GM12878 (cell line): ENCODE data around the gene COPS7A. TPM values are rescaled to one million over a fixed set of nuclear protein-coding genes. Genes with fewer than 3 reads are reported as not detected.

Experiments used
- ATAC-seq: fragments of 200-7000 bp; cut with Tn5 transposase; 3 replicates; pipeline ENCODE4 v1.9.1; 2020; ENCODE audit warnings: mild to moderate bottlenecking, moderate library complexity
- BruUV-seq: library from RNA; stranded (reverse); fragments of 400-500 nt; replicated peaks from 2 replicates; lab custom pipeline; 2021; lab: Mats Ljungman, UMichigan
- CTCF ChIA-PET: fragments of 300-600 bp; sonication (Branson Sonifier 250); formaldehyde crosslinking; extraction: SDS; loops from one replicate; lab custom pipeline; 2021; ENCODE audit warnings: inconsistent platforms; lab: Yijun Ruan, JAX
- POLR2A ChIA-PET: fragments of 350-600 bp; formaldehyde crosslinking; extraction: SDS; loops from one replicate; lab custom pipeline; 2021; ENCODE audit warnings: inconsistent platforms; lab: Charles Lee
- RAD21 ChIA-PET: fragments of 300-600 bp; sonication (Branson Sonifier 250); formaldehyde crosslinking; loops from one replicate; lab custom pipeline; 2023; ENCODE audit warnings: antibody characterized with exemption; ENCODE audit not compliant: unreplicated experiment; lab: Charles Lee
- SMC1A ChIA-PET: fragments of 300-600 bp; sonication (Branson Sonifier 250); formaldehyde crosslinking; loops from one replicate; lab custom pipeline; 2023; ENCODE audit not compliant: unreplicated experiment, uncharacterized antibody; lab: Charles Lee
- DNase-seq: peaks from one replicate; pipeline ENCODE4 v3.0.0-alpha.2; 2011; ENCODE audit warnings: low read depth, low spot score
- FAIRE-seq: peaks from 3 replicates; lab custom pipeline; 2011; peaks lifted over from hg19 to GRCh38; lab: Jason Lieb, UNC
- H2AFZ ChIP-seq: 2 replicates; pipeline ENCODE4 v1.6.0; 2011; ENCODE audit warnings: low read depth, low read length, control low read depth; ENCODE audit not compliant: control insufficient read depth
- H3K27ac ChIP-seq: 2 replicates; pipeline ENCODE4 v1.5.1; 2011; ENCODE audit warnings: control low read depth; ENCODE audit not compliant: control insufficient read depth, insufficient read depth
- H3K27me3 ChIP-seq, 2 experiments: replicated peaks in 1 of 2; 2 replicates each; pipeline versions ENCODE4 v1.6.0 to v1.6.1; 2011; ENCODE audit warnings: low read length in 1 of 2; ENCODE audit not compliant: control insufficient read depth in 2 of 2, insufficient read depth in 2 of 2
- H3K36me3 ChIP-seq, 2 experiments: 2 replicates each; pipeline ENCODE4 v1.5.1; 2011; ENCODE audit warnings: low read length in 1 of 2; ENCODE audit not compliant: control insufficient read depth in 2 of 2, insufficient read depth in 2 of 2
- H3K4me1 ChIP-seq: 2 replicates; pipeline ENCODE4 v1.6.1; 2011; ENCODE audit warnings: mild to moderate bottlenecking, low read length, moderate library complexity, mixed read lengths; ENCODE audit not compliant: control insufficient read depth, insufficient read depth
- H3K4me2 ChIP-seq: 2 replicates; pipeline ENCODE4 v1.6.0; 2011; ENCODE audit warnings: control low read depth; ENCODE audit not compliant: control insufficient read depth, insufficient read depth
- H3K4me3 ChIP-seq: fragments of 200-600 bp; sonication (generic); 2 replicates; pipeline ENCODE4 v1.5.1; 2016
- H3K79me2 ChIP-seq: 2 replicates; pipeline ENCODE4 v1.6.0; 2011; ENCODE audit warnings: low read length; ENCODE audit not compliant: control insufficient read depth, insufficient read depth
- H3K9ac ChIP-seq: 2 replicates; pipeline ENCODE4 v1.8.0; 2011; ENCODE audit warnings: low read length, control low read depth, mixed read lengths; ENCODE audit not compliant: control insufficient read depth, insufficient read depth
- H3K9me3 ChIP-seq: replicated peaks from 3 replicates; pipeline ENCODE4 v1.5.1; 2011; ENCODE audit warnings: mild to moderate bottlenecking, low read length; ENCODE audit not compliant: control insufficient read depth, insufficient read depth
- H4K20me1 ChIP-seq: 2 replicates; pipeline ENCODE4 v1.6.0; 2011; ENCODE audit not compliant: control insufficient read depth, insufficient read depth
- CTCF ChIP-seq, 3 experiments: IDR thresholded peaks in 2 of 3; conservative IDR thresholded peaks in 1 of 3; 2 replicates each; pipeline ENCODE4 v1.5.1; 2011; ENCODE audit warnings: low read depth in 3 of 3, low read length in 3 of 3, mild to moderate bottlenecking in 3 of 3, control low read depth in 2 of 3, moderate library complexity in 2 of 3, inconsistent platforms in 1 of 3, mixed read lengths in 1 of 3; ENCODE audit not compliant: control insufficient read depth in 2 of 3, insufficient read depth in 1 of 3; ENCODE audit errors: extremely low read depth in 1 of 3
- NFYB ChIP-seq: IDR thresholded peaks from 2 replicates; pipeline ENCODE4 v1.6.1; 2011; ENCODE audit warnings: low read depth, mild to moderate bottlenecking, low read length, improper control_type of control experiment, moderate library complexity; ENCODE audit not compliant: insufficient read depth
- WGBS: methylation state at CpG from one replicate; pipeline ENCODE4 v1.1.6; 2016; ENCODE audit warnings: low lambda C conversion rate; ENCODE audit not compliant: insufficient replicate concordance, insufficient coverage; ENCODE audit errors: missing lambda C conversion rate; 5-methylcytosine and 5-hydroxymethylcytosine counted together
- in situ Hi-C: fragments of 300-500 bp; cut with MboI; formaldehyde crosslinking; loops from 9 replicates; pipeline ENCODE4 v1.14.3; 2018; ENCODE audit warnings: mixed read lengths
- intact Hi-C: fragments of 100-400 bp; cut with micrococcal nuclease; formaldehyde crosslinking; loops from one replicate; pipeline ENCODE4 v1.14.2; 2022; ENCODE audit not compliant: unreplicated experiment
- polyA plus RNA-seq, 11 experiments: library from polyadenylated mRNA; depleted of rRNA in 4 of 11; unstranded in 6 of 11; stranded (reverse) in 5 of 11; fragments of >200 nt; fragmentation: Nextera tagmentation in 4 of 11; fragmentation: Illumina TruSeq in 1 of 11; extraction: Ambion mirVana in 4 of 11; extraction: Trizol in 1 of 11; gene quantifications; 1 replicate in 1 of 11; 2 replicates in 10 of 11; pipeline versions ENCODE4 v1.2.1 to v1.2.3, GENCODE V29; 2011 to 2016; ENCODE audit warnings: inconsistent platforms in 2 of 11, missing spikeins in 2 of 11, low read depth in 1 of 11
- total RNA-seq, 4 experiments: library from RNA; depleted of rRNA in 3 of 4; stranded (reverse); fragments of >200 nt in 3 of 4; fragmentation: Illumina TruSeq in 1 of 4; extraction: Trizol in 1 of 4; gene quantifications; 2 replicates each; pipeline versions ENCODE4 v1.2.1 to v1.2.3, GENCODE V29; 2013 to 2021

Gene COPS7A
- total and polyA plus RNA-seq, 10 of the 15 experiments (the other 5 are each of a cell fraction or from before 2014, with no cell fraction given): 25.7 to 74.0 (median 51.9) TPM

- Histone ChIP-seq H3K4me1 (no peaks in the 10 kb centered on the region; the same call in 1 of the 2 replicates), H4K20me1 (no peaks in the 10 kb centered on the region), H3K9ac (no peak overlapping the region), H3K4me3 (no peak overlapping the region), H3K27me3 (no peaks in the 10 kb centered on the region), H2AFZ (no peak overlapping the region), H3K36me3 (peaks cover 7 to 11% of the 10 kb centered on the region in 2 experiments; a peak in 3 of 4 replicates), H3K79me2 (peaks cover 3% of the 10 kb centered on the region; the same call in 1 of the 2 replicates), H3K4me2 (no peak overlapping the region), H3K27ac (no peak overlapping the region), H3K9me3 (no peaks in the 10 kb centered on the region)
- ATAC-seq: no peak
- TF ChIP-seq CTCF (IDR thresholded peaks at IDR 0.05 in 2 of 3, conservative IDR thresholded peaks at IDR 0.05 in 1 of 3; ENCODE audit: control insufficient read depth in 2 of 3, extremely low read depth in 1 of 3, insufficient read depth in 1 of 3, low read depth in 3 of 3, low read length in 3 of 3): 0 out of 6 replicates have a peak, but pooled peaks of 1 of the 3 experiments have one; percentile 2
- TF ChIP-seq NFYB: no peak
- 38% methylated on average over 8 of the region's 8 CpGs for whole genome bisulfite sequencing
- no peak for DNase-seq
- ChIA-PET RAD21 (no interaction called here), SMC1A (no interaction called here), POLR2A (no interaction called here), CTCF (interaction anchor here (1.1 kb wide), 1 partner anchor 16 kb away, joined by 3 read pairs; no protein-coding TSS in a partner anchor)
- FAIRE-seq: no peak
- BruUV-seq: no TSS peak
- intact Hi-C loops: no loop called here
- in situ Hi-C loops: no loop called here
Observed at GRCh38 chr12:6730169-6730568, 6.3 kb downstream of the COPS7A start.
